GM18517 (cell line): Measurements from ENCODE around the gene ALDH1A1.

Source experiments
- ATAC-seq: cut with Tn5 transposase; IDR thresholded peaks from one replicate; pipeline ENCODE4 v1.9.1; 2021; ENCODE audit warnings: mild to moderate bottlenecking, moderate library complexity; ENCODE audit not compliant: unreplicated experiment

ALDH1A1 gene

GRCh38 chr9:72952914-72953313 lies at the start of gene ALDH1A1:
Gene ALDH1A1, minus strand, starts transcription at chr9:72953053. Its CDS starts 53 bp downstream, at chr9:72953000.
- ATAC-seq: no peak

GRCh38 chr9:73001860-73002259 lies 49.0 kb upstream of the ALDH1A1 start:
- no peak for ATAC-seq

- ATAC-seq: no peak
Measured at GRCh38 chr9:72998363-72998762, 45.5 kb upstream of the ALDH1A1 start.

GRCh38 chr9:72997387-72997995 lies 44.6 kb upstream of the ALDH1A1 start:
- ATAC-seq: no peak

- no peak for ATAC-seq
Measured at GRCh38 chr9:72996684-72997314, 43.9 kb upstream of the ALDH1A1 start.

- ATAC-seq: no peak
Measured at GRCh38 chr9:72996114-72996513, 43.3 kb upstream of the ALDH1A1 start.

GRCh38 chr9:72995131-72996024 lies 42.5 kb upstream of the ALDH1A1 start:
- ATAC-seq: no peak

- no peak for ATAC-seq
Measured at GRCh38 chr9:72991772-72992171, 38.9 kb upstream of the ALDH1A1 start.

GRCh38 chr9:72990397-72991182 lies 37.7 kb upstream of the ALDH1A1 start:
- no peak for ATAC-seq

- no peak for ATAC-seq
Measured at GRCh38 chr9:72986522-72987116, 33.8 kb upstream of the ALDH1A1 start.

- no peak for ATAC-seq
Measured at GRCh38 chr9:72985746-72986145, 32.9 kb upstream of the ALDH1A1 start.

- no peak for ATAC-seq
Measured at GRCh38 chr9:72984991-72985390, 32.1 kb upstream of the ALDH1A1 start.

GRCh38 chr9:72984226-72984947 lies 31.5 kb upstream of the ALDH1A1 start:
- no peak for ATAC-seq

- ATAC-seq: no peak
Measured at GRCh38 chr9:72983512-72984225, 30.8 kb upstream of the ALDH1A1 start.

- ATAC-seq: no peak
Measured at GRCh38 chr9:72983056-72983455, 30.2 kb upstream of the ALDH1A1 start.

- no peak for ATAC-seq
Measured at GRCh38 chr9:72982146-72982799, 29.4 kb upstream of the ALDH1A1 start.

GRCh38 chr9:72981433-72981832 lies 28.6 kb upstream of the ALDH1A1 start:
- ATAC-seq: no peak

GRCh38 chr9:72980600-72981265 lies 27.9 kb upstream of the ALDH1A1 start:
- ATAC-seq: no peak
